ENCODE results near the gene RGS11.

RGS11 gene

DNA sequence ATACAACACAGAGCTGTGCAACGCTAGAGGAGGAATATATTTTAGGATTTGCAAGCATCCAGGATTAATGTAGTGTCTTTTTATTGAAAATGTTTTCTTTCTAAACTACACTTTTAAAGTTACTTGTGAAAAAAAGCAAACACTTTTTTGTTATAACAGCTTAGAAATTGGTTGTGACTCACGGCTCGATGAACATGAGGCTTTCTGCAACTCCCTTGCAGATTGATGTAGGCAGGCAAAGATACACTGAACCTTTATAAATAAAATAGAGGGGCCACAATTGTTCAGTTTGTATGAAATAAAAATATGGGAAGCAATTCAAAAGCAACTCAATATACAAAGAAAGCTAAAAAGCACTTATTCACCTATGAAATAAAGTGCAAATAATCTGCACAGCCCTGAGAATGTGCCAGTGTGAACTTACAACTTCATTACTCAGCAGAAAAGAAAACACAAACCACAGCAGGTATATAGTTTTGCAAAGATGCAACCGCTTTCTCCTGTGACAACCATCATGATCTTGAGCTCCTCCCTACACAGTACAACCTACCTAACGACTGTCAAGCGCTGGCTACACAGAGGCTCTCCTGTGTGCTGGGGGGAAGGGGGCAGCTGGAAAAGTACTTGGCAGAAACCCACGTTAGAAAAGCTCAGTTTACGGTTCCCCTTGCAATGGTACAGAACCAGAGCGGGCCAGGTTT lies 47.4 kb downstream of the RGS11 start:
- DNase-seq: no peak
- peaks cover 7% of the 10 kb centered on the region for H3K79me1 ChIP-seq (ENCODE audit: low read length)
- peak overlapping the region; percentile 58 for H2BK120ac ChIP-seq (ENCODE audit: insufficient read depth, low read length, poor library complexity)
- no CpG with 5 or more reads among the region's 9 CpGs for WGBS (ENCODE audit: extremely low coverage, insufficient coverage, insufficient read length)
- peak overlapping the region; percentile 94 for H3K4ac ChIP-seq (ENCODE audit: low read depth, low read length)
- H3K14ac ChIP-seq (ENCODE audit: low read length): peak overlapping the region; percentile 98
- H3K23ac ChIP-seq (ENCODE audit: low read length): no peak overlapping the region
- H3K27ac ChIP-seq (ENCODE audit: low read depth, low read length): peak overlapping the region; percentile 95
- no peaks in the 10 kb centered on the region for H3K9me3 ChIP-seq (ENCODE audit: insufficient read depth, low read depth, low read length)
- peaks cover 18 to 31% of the 10 kb centered on the region in 2 experiments for H3K36me3 ChIP-seq (ENCODE audit: control insufficient read depth in 1 of 2, insufficient read depth in 2 of 2, low read length in 2 of 2)
- peak overlapping the region; percentile 100 for H3K4me3 ChIP-seq (ENCODE audit: low read depth, low read length)
- H2AK5ac ChIP-seq (ENCODE audit: low read length): peak overlapping the region; percentile 73
- peak overlapping the region; percentile 86 for H4K91ac ChIP-seq (ENCODE audit: low read depth, low read length)
- H4K8ac ChIP-seq (ENCODE audit: low read depth, low read length): peak overlapping the region; percentile 86
- H2AFZ ChIP-seq (ENCODE audit: insufficient read depth, low read length, poor library complexity): peak overlapping the region; percentile 64
- no peaks in the 10 kb centered on the region for H3K4me1 ChIP-seq (ENCODE audit: control insufficient read depth in 1 of 2, insufficient read depth in 2 of 2, low read length in 2 of 2)
- H3K4me2 ChIP-seq (ENCODE audit: low read length): peak overlapping the region; percentile 66
- peak overlapping the region; percentile 82 for H3K18ac ChIP-seq (ENCODE audit: low read length)
- peak overlapping the region; percentile 99 for H3K9ac ChIP-seq (ENCODE audit: low read length)
- peak overlapping the region; percentile 72 for H4K12ac ChIP-seq (ENCODE audit: low read depth, low read length)
- H3K79me2 ChIP-seq (ENCODE audit: control insufficient read depth, insufficient read depth, low read length, poor library complexity): peaks cover 7% of the 10 kb centered on the region
- no peaks in the 10 kb centered on the region for H3K27me3 ChIP-seq (ENCODE audit: insufficient read depth, low read length)
- no peak overlapping the region for H2BK12ac ChIP-seq (ENCODE audit: low read length)
- H2BK5ac ChIP-seq (ENCODE audit: low read depth, low read length, poor library complexity): peak overlapping the region; percentile 46

DNA sequence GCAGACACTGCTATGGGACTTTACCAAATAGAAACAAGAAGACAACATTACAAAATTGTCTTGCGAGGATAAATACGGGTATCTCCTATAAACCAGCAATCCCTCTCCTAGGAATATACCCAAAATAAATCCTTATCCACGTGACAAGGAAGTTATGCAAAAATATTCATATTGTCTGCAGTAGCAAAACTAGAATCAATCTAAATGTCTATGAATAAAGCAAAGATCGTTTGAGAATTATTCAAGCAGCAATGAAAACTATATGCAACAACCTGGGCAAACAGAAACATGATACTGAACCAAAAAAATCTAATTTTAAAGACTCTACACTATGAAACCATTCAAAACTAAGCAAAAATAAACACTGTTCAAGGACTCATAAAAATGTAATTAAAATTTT lies 55.7 kb downstream of the RGS11 start:
- DNase-seq: no peak
- Histone ChIP-seq H2BK120ac (ENCODE audit: insufficient read depth, low read length, poor library complexity) (no peak overlapping the region), H3K23ac (ENCODE audit: low read length) (no peak overlapping the region), H3K4me1 (ENCODE audit: control insufficient read depth in 1 of 2, insufficient read depth in 2 of 2, low read length in 2 of 2) (no peaks in the 10 kb centered on the region), H2BK12ac (ENCODE audit: low read length) (no peak overlapping the region), H3K18ac (ENCODE audit: low read length) (no peak overlapping the region), H3K27me3 (ENCODE audit: insufficient read depth, low read length) (no peaks in the 10 kb centered on the region), H4K12ac (ENCODE audit: low read depth, low read length) (no peak overlapping the region), H3K4me3 (ENCODE audit: low read depth, low read length) (no peak overlapping the region), H2AFZ (ENCODE audit: insufficient read depth, low read length, poor library complexity) (no peak overlapping the region), H4K91ac (ENCODE audit: low read depth, low read length) (no peak overlapping the region), H3K79me2 (ENCODE audit: control insufficient read depth, insufficient read depth, low read length, poor library complexity) (peaks cover 2% of the 10 kb centered on the region), H3K27ac (ENCODE audit: low read depth, low read length) (no peak overlapping the region), H3K9me3 (ENCODE audit: insufficient read depth, low read depth, low read length) (no peaks in the 10 kb centered on the region), H3K79me1 (ENCODE audit: low read length) (no peaks in the 10 kb centered on the region), H3K36me3 (ENCODE audit: control insufficient read depth in 1 of 2, insufficient read depth in 2 of 2, low read length in 2 of 2) (peaks cover 62 to 74% of the 10 kb centered on the region in 2 experiments), H2BK5ac (ENCODE audit: low read depth, low read length, poor library complexity) (no peak overlapping the region), H3K14ac (ENCODE audit: low read length) (no peak overlapping the region), H4K8ac (ENCODE audit: low read depth, low read length) (no peak overlapping the region), H3K9ac (ENCODE audit: low read length) (no peak overlapping the region), H3K4ac (ENCODE audit: low read depth, low read length) (no peak overlapping the region), H3K4me2 (ENCODE audit: low read length) (no peak overlapping the region), H2AK5ac (ENCODE audit: low read length) (no peak overlapping the region)
- no CpG with 5 or more reads among the region's 4 CpGs for WGBS (ENCODE audit: extremely low coverage, insufficient coverage, insufficient read length)
